ENCODE results near the gene NENF. TPM values are rescaled to one million over a fixed set of nuclear protein-coding genes. Genes with fewer than 3 reads are reported as not detected.
A peak's percentile ranks its signal among the peaks of the same experiment; 100 is the strongest.

The NENF gene
- total RNA-seq, 3 donors from 2014 or later, result 78.9 to 142 (median 142) TPM

GRCh38 chr1:212486619-212486975 lies 53.9 kb downstream of the NENF start:
- H3K4me1 ChIP-seq, result no peaks in the 10 kb centered on the region
- peak overlapping the region; percentile 77 to 82 for H3K27ac ChIP-seq
- no peaks in the 10 kb centered on the region for H3K9me3 ChIP-seq
- DNase-seq (ENCODE audit: low spot score in 2 of 2), result no peak
- TF ChIP-seq POLR2A (IDR thresholded peaks at IDR 0.05) (no peak), POLR2AphosphoS5 (IDR thresholded peaks at IDR 0.05) (no peak), CTCF (IDR thresholded peaks at IDR 0.05) (no peak)
- H3K36me3 ChIP-seq, result no peaks in the 10 kb centered on the region
- no peaks in the 10 kb centered on the region for H3K27me3 ChIP-seq
- H3K4me3 ChIP-seq, result no peak overlapping the region
- intact Hi-C loops (cut with DNase I; ENCODE audit: low total_unique reads), result no loop called here

- Histone ChIP-seq H3K27me3 (no peaks in the 10 kb centered on the region), H3K36me3 (no peaks in the 10 kb centered on the region), H3K27ac (no peak overlapping the region), H3K4me1 (no peaks in the 10 kb centered on the region), H3K9me3 (no peaks in the 10 kb centered on the region), H3K4me3 (no peak overlapping the region)
- TF ChIP-seq POLR2AphosphoS5 (IDR thresholded peaks at IDR 0.05) (no peak), CTCF (IDR thresholded peaks at IDR 0.05) (no peak), POLR2A (IDR thresholded peaks at IDR 0.05) (no peak)
- intact Hi-C loops (cut with DNase I; ENCODE audit: low total_unique reads), result no loop called here
- no peak for DNase-seq (ENCODE audit: low spot score in 2 of 2)
Measured at GRCh38 chr1:212487286-212487685, 54.6 kb downstream of the NENF start.

GRCh38 chr1:212487774-212488435 lies 55.2 kb downstream of the NENF start:
- intact Hi-C loops (cut with DNase I; ENCODE audit: low total_unique reads), result no loop called here
- peak overlapping the region; percentile 77 to 79 for H3K27ac ChIP-seq
- DNase-seq (ENCODE audit: low spot score in 2 of 2), result peak in 1 of 2 donors; percentile 41
- TF ChIP-seq CTCF (IDR thresholded peaks at IDR 0.05) (no peak), POLR2A (IDR thresholded peaks at IDR 0.05) (no peak), POLR2AphosphoS5 (IDR thresholded peaks at IDR 0.05) (no peak)
- no peaks in the 10 kb centered on the region for H3K27me3 ChIP-seq
- H3K4me1 ChIP-seq, result no peaks in the 10 kb centered on the region
- no peak overlapping the region for H3K4me3 ChIP-seq
- no peaks in the 10 kb centered on the region for H3K9me3 ChIP-seq
- H3K36me3 ChIP-seq, result no peaks in the 10 kb centered on the region

DNA sequence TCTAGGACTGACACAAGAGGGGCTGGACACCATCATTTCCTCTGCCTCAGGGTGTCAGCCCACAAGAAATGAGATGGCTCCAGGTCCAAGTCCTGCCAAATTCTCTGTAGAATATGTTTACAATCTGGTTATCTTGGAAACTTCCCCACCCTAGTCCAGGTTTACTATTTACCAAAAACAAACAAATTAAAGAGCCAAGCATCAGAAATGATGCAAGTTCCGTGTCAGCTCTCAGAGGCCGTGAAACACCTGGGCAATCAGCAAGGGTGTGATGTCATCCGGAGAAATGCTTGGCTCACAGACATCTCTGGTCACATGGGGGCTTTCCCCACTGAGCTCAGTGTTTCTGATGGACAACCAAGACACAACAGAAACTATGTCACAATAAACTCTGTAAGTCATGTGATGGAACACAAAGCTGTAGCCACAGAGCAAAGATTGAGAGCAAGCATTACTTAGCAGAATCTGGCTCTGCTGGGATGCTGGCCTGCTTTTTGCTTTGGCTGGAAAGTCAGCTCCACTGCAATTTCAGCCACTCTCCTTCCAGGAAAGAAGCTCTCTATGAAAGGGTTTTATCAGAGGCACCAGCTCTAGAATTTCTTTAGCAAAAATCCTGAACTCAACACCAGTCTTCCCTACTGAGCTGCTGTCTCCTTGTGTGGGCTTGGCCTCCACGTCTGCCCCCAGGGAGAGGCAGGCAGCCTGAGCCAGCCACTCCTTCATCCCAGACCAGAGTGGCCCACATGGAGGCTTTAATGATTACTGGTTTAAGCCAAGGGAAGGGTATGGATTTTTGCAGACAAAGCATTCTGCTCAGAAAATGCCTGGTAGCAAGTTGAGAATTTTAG lies 55.9 kb downstream of the NENF start:
- H3K9me3 ChIP-seq, result no peaks in the 10 kb centered on the region
- H3K4me1 ChIP-seq, result no peaks in the 10 kb centered on the region
- no peaks in the 10 kb centered on the region for H3K36me3 ChIP-seq
- TF ChIP-seq POLR2AphosphoS5 (IDR thresholded peaks at IDR 0.05), result peak; percentile 81 to 95 (median 83)
- no peak for TF ChIP-seq CTCF (IDR thresholded peaks at IDR 0.05)
- TF ChIP-seq POLR2A (IDR thresholded peaks at IDR 0.05), result no peak
- peak in 1 of 2 donors; percentile 85 for DNase-seq (ENCODE audit: low spot score in 2 of 2)
- intact Hi-C loops (cut with DNase I; ENCODE audit: low total_unique reads), result no loop called here
- H3K27ac ChIP-seq, result peak overlapping the region; percentile 77 to 79
- no peaks in the 10 kb centered on the region for H3K27me3 ChIP-seq
- H3K4me3 ChIP-seq, result no peak overlapping the region

DNA sequence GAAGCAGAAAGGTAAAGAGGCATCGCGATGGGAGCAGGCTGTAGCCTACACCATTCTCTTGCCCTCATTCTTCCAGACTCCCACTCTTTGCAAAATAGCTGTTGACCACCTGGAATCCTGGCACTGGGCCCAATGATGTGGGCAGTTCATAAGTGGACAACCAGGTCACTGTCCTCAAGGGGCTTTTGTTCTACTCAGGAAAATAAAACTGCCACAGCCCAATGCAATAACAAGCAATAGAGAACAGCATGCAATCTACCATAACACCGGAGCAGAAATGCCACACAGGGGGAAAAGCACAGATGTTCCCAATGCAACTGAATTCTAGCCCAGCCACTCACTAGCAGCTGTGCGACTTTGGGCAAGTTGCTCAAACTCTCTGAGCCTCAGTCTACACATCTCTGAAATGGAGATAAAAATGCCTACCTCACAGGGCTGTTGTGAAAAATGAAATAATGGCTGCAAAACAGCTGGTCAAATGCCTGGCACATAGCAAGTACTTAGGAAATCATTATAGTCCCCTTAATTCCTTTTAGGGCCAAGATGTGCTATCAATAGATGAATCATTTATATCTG lies 56.7 kb downstream of the NENF start:
- Histone ChIP-seq H3K4me3 (no peak overlapping the region), H3K27me3 (no peaks in the 10 kb centered on the region)
- intact Hi-C loops (cut with DNase I; ENCODE audit: low total_unique reads), result no loop called here

More for the DNA sequence above, 56.7 kb downstream of the NENF start:
- no peaks in the 10 kb centered on the region for H3K9me3 ChIP-seq
- peak overlapping the region; percentile 77 to 79 for H3K27ac ChIP-seq
- no peak for TF ChIP-seq POLR2A (IDR thresholded peaks at IDR 0.05)
- TF ChIP-seq POLR2AphosphoS5 (IDR thresholded peaks at IDR 0.05), result no peak
- no peak for DNase-seq (ENCODE audit: low spot score in 2 of 2)
- no peaks in the 10 kb centered on the region for H3K4me1 ChIP-seq
- no peaks in the 10 kb centered on the region for H3K36me3 ChIP-seq

Measured in breast epithelium (tissue), 4 donors.